GM19099 (cell line): ENCODE measurements around the gene PLEKHG2.

Source experiments
- POLR2A ChIP-seq: IDR thresholded peaks from 3 replicates; pipeline ENCODE4 v1.6.1; 2011; ENCODE audit warnings: low read depth; ENCODE audit not compliant: insufficient read length; ENCODE audit errors: extremely low read depth

PLEKHG2 gene

DNA sequence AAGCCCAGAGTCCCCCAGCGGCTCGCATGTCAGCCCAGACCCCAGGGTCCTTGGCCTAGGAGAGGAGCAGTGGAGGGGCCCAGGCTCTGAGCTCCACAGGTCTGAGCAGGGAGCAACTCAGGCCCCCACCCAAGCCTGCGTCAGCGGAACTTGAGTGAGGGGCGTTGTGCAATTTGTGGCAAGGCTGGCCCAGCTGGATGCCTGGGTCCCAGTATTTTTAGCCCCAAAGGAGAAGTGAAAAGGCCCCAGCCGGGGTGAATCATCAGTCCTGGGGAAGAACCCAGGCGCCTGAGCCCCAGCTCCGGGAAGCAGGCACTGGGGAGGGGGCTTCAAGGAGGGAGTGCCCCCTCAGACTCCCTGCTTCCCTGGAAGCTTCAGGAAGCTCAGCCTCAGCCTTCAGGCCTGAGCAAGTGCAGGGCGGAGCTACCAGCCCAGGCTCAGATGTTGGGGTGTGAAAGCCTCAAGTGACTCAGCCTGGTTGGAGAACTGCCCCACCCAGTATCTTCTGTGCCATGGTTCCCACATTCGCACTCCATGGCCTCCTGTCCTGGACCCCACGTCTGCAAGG lies 14.1 kb upstream of the PLEKHG2 start:
- TF ChIP-seq POLR2A = no peak

DNA sequence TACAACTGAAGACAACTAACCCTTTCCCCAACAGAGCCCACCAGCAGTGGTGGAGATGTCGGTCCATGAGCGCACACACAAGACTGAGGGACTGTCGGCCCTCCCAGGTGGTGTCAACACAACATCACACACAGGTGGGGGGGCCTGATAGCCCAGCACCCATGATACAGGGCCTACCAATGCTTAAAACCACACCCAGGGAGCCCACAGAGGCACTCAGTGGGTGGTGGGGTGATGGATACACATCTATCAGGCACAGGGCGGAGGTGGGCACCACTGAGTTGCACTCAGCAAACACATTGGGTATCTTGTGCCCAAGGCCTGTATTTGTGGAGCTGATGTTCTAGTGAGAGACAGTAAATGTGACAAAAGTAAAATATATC lies 12.8 kb upstream of the PLEKHG2 start:
- TF ChIP-seq POLR2A = no peak

DNA sequence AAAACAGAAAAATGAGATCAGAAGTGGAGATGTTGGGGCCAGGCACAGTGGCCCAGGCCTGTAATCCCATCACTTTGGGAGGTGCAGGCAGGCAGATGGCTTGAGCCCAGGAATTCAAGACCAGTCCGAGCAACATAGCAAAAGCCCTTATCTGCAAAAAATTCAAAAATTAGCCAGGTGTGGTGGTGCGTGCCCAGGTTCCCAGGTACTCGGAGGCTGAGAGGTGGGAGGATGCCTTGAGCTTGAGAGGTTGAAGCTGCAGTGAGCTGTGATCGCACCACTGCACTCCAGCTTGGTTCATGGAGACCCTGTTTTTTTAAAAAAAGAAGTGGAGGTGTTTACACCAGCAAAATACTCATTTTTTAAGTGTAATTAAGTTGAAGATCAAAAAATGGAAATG lies 12.4 kb upstream of the PLEKHG2 start:
- TF ChIP-seq POLR2A = no peak

DNA sequence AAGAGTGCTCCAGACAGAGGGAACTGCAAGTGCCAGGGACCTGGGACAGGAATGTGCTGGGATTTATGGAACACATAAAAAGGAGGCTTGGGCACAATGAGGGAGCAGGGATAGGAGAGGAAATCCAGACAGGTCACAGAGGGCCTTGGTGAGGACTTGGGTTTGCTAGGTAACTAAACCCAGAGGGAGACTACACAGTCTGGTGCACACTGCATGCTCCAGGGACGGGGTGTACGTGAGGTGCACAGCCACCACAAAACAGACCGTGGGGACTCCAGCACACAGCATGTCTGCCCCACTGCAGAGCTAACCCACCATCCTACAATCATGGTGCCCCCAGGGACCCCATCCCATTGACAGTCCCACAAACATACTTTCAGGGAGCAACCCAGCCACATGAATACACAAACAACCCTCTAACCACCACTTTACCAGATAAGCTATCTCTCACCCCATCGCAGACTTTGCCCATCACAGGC lies 11.4 kb upstream of the PLEKHG2 start:
- TF ChIP-seq POLR2A = no peak

- peak; percentile 43 for TF ChIP-seq POLR2A
Observed at GRCh38 chr19:39401549-39402345, 10.7 kb upstream of the PLEKHG2 start.

DNA sequence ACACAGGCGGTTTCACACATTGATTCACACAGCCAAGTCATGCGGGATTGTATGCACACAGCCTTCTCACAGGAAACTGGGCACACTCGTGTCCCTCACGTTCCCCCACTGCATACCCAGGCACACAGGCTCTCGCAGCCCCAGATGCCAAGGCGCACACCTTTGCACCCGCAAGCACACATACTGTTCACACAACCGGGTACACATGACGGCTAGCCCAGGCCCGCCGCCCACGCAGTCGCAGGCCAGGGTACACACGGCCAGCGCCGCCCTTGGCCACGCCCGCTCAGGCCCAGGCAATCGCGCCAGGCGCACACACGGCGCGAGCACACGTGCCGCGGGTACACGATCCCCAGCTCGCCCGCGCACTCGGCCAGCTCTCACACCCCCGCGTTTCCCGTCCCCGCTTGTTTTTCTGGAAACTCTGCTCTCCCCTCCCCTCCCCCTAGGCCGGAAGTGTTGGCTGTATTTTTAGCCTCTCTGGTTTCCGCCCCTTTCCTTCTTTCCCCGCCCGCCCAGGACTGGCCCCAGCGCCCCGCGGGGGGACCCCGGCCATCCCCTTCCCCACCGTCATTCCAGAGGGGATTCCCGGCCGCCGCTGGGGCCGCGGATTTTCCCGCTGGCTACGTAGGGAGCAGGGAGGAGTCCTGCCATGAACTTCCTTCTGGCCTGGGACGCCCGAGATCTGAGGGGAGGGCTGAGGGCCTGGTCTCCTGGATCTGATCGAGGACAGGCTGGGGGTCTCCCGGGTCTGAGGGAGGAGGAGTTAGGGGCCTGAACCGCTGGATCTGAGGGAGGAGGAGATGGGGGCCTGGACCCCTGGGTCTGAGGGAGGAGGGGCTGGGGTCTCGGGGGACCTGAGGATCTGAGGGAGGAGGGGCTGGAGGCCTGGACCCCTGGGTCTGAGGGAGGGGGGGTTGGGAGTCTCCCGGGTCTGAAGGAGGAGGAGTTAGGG lies 9.8 kb upstream of the PLEKHG2 start:
- TF ChIP-seq POLR2A = peak; percentile 36

GRCh38 chr19:39403331-39404312 lies 8.8 kb upstream of the PLEKHG2 start:
- peak; percentile 53 for TF ChIP-seq POLR2A

- TF ChIP-seq POLR2A = peak; percentile 12
Observed at GRCh38 chr19:39405261-39405957, 7.1 kb upstream of the PLEKHG2 start.

DNA sequence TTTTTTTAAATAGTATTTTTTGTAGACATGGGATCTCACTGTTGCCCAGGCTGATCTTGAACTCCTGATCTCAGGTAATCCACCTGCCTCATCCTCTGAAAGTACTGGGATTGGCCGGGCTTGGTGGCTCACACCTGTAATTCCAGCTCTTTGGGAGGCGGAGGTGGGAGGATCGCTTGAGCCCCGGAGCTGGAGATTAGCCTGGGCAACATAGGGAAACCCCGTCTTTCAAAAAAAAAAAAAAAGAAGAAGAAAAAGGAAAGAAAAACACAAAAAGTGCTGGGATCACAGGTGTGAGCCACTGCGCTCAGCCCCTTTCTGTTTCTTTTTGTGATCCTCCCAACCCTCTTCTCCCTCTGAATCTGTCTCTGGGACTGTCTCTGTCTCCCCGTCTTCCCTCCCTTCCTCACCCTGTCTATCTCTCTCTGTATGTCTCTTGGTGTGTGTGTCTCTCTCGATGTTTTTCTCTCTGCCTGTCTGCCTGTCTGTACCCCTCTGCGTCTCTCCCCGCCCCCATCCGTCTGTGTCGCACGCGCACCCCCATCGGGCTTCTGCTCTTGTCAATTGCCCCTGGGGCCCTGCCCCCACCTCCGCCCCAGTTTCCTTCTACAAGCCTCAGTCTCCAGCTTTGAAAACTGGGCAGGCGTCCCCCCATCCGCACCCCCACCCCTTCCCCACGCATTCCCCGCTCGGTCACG lies 6.4 kb upstream of the PLEKHG2 start:
- no peak for TF ChIP-seq POLR2A

GRCh38 chr19:39406656-39407409 lies 5.6 kb upstream of the PLEKHG2 start, which contains the start of gene ZFP36:
ZFP36 (plus strand) TSS chr19:39406847; CDS start chr19:39406905, 58 bp downstream.
- TF ChIP-seq POLR2A = peak; percentile 100

- no peak for TF ChIP-seq POLR2A
Observed at GRCh38 chr19:39407410-39407659, 5.1 kb upstream of the PLEKHG2 start.

GRCh38 chr19:39407660-39408391 lies 4.6 kb upstream of the PLEKHG2 start:
- peak; percentile 36 for TF ChIP-seq POLR2A
